Type B pancreatic cell (in vitro differentiated cells): ENCODE measurements around the gene GPR17. TPM values are rescaled to one million over a fixed set of nuclear protein-coding genes. Genes with fewer than 3 reads are reported as not detected.

Source experiments
- DNase-seq: peaks from one replicate; pipeline ENCODE4 v3.0.0; 2021; ENCODE audit warnings: mixed read lengths; ENCODE audit not compliant: unreplicated experiment; ENCODE audit errors: extremely low spot score
- H3K27ac Mint-ChIP-seq: 2 replicates; pipeline ENCODE4 v1.8.0; 2021; ENCODE audit warnings: mild to moderate bottlenecking, mixed read lengths
- H3K27me3 Mint-ChIP-seq: 2 replicates; pipeline ENCODE4 v1.8.0; 2021; ENCODE audit warnings: mixed read lengths
- H3K36me3 Mint-ChIP-seq: 2 replicates; pipeline ENCODE4 v1.8.0; 2021; ENCODE audit warnings: mixed read lengths
- H3K4me1 Mint-ChIP-seq: one replicate; pipeline ENCODE4 v1.8.0; 2021; ENCODE audit warnings: mixed read lengths; ENCODE audit not compliant: unreplicated experiment
- H3K4me3 Mint-ChIP-seq: 2 replicates; pipeline ENCODE4 v1.8.0; 2021; ENCODE audit warnings: mild to moderate bottlenecking, mixed read lengths
- H3K9me3 Mint-ChIP-seq: 2 replicates; pipeline ENCODE4 v1.8.0; 2021; ENCODE audit warnings: mixed read lengths
- total RNA-seq: library from RNA; stranded (reverse); gene quantifications from 2 replicates; pipeline ENCODE4 v1.2.1, GENCODE V29; 2021; ENCODE audit warnings: low replicate concordance
- TF ChIP-seq, protein P1 (sequence below): fragments of 200-600 bp; sonication (generic); conservative IDR thresholded peaks from 2 replicates; pipeline ENCODE4 v1.5.0; 2021; ENCODE audit warnings: antibody characterized with exemption, mild to moderate bottlenecking

GPR17 gene
- total RNA-seq, 1 donor from 2014 or later: 0.19 TPM

DNA sequence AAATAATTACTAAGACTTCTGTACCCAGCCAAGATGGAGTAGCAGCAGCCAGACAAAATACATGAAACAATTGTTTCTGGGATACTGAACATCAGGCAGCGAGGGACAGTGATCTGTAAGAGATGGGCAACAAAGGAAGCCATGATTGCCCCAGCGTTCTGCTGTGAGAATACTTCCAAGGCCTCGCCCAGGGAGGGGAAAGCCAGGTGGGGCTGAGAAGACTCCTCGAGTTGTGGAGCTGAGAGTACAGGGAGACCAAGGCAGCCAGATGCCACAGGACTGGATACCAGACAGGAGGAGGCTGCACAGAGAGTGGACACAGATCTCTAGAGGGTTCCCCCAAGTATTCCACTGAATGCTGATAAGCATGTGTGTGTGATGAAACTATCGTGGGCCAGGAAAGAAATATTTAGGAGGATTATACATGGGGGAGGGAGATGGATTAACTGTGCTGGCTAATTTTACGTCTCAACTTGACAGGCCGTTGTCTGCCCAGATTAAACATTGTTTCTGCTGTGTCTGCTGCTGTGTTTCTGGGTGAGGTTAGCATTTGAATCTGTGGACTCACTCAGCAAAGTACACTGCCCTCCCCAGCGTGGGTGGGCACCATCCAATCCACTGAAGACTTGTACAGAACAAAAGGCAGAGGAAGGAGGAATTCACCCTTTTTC is 39.6 kb downstream of the GPR17 start:
- Mint-ChIP-seq H3K4me1 (no peaks in the 10 kb centered on the region), H3K36me3 (no peaks in the 10 kb centered on the region), H3K27ac (no peak overlapping the region), H3K27me3 (peaks cover 18% of the 10 kb centered on the region), H3K9me3 (peaks cover 4% of the 10 kb centered on the region), H3K4me3 (no peak overlapping the region)
- TF ChIP-seq, protein P1, sequence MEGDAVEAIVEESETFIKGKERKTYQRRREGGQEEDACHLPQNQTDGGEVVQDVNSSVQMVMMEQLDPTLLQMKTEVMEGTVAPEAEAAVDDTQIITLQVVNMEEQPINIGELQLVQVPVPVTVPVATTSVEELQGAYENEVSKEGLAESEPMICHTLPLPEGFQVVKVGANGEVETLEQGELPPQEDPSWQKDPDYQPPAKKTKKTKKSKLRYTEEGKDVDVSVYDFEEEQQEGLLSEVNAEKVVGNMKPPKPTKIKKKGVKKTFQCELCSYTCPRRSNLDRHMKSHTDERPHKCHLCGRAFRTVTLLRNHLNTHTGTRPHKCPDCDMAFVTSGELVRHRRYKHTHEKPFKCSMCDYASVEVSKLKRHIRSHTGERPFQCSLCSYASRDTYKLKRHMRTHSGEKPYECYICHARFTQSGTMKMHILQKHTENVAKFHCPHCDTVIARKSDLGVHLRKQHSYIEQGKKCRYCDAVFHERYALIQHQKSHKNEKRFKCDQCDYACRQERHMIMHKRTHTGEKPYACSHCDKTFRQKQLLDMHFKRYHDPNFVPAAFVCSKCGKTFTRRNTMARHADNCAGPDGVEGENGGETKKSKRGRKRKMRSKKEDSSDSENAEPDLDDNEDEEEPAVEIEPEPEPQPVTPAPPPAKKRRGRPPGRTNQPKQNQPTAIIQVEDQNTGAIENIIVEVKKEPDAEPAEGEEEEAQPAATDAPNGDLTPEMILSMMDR: no peak
- no peak for DNase-seq

DNA sequence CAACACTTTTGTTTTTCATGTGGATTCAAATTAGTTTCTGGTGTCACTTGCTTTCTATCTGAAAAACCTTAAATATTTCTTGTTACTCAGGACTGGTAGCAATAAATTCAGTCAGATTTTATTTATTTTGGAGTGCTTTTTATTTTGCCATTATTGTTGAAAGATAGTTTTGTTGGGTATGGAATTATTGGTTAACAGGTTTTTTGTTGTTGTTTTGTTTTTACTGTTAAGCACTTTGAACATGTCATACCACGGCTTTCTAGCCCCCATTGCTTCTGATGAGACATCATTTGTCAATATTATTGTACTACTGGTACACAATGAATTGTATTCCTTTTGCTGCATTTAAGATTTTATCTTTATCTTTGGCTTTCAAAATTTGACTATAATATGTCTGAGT is 42.5 kb downstream of the GPR17 start:
- Mint-ChIP-seq H3K9me3 (peaks cover 4% of the 10 kb centered on the region), H3K4me3 (no peak overlapping the region), H3K4me1 (no peaks in the 10 kb centered on the region), H3K27ac (no peak overlapping the region), H3K27me3 (peaks cover 17% of the 10 kb centered on the region), H3K36me3 (peaks cover 7% of the 10 kb centered on the region)
- TF ChIP-seq, protein P1: no peak
- no peak for DNase-seq

DNA sequence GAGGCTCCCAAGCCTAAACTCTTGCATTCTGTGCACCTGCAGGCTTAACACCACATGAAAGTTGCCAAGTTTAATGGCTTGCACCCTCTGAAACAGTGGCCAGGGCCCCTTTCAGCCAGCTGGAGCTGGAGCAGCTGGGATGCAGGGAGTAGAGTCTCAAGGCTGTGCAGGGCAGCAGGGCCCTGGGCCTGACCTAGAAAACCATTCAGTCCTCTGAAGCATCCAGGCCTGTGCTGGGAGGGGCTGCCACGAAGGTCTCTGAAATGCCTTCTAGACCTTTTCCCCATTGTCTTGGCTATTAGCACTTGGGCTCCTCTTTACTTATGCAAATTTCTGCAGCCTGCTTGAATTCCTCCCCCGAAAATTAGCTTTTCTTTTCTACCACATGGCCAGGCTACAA is 44.7 kb downstream of the GPR17 start:
- H3K36me3 Mint-ChIP-seq: peaks cover 7% of the 10 kb centered on the region
- H3K4me1 Mint-ChIP-seq: no peaks in the 10 kb centered on the region
- H3K27ac Mint-ChIP-seq: no peak overlapping the region

DNA sequence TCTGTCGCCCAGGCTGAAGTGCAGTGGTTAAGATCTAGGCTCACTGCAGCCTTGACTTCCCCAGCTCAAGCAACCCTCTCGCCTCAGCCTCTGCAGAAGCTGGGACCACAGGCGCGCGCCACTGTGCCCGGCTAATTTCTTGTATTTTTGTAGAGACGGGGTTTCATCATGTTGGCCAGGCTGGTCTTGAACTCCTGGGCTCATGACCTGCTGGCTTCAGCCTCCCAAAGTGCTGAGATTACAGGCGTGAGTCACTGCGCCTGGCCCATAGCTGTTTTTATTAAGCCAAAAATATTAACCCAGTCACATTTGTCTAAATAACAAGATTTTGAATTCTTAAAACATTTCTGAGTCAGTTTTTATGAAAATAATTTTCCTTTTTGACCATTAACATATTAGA is 49.0 kb downstream of the GPR17 start:
- peaks cover 7% of the 10 kb centered on the region for H3K36me3 Mint-ChIP-seq
- no peak overlapping the region for H3K27ac Mint-ChIP-seq
- peaks cover 3% of the 10 kb centered on the region for H3K9me3 Mint-ChIP-seq
- TF ChIP-seq, protein P1: no peak
- DNase-seq: no peak
- H3K4me3 Mint-ChIP-seq: no peak overlapping the region
- peaks cover 6% of the 10 kb centered on the region for H3K27me3 Mint-ChIP-seq
- no peaks in the 10 kb centered on the region for H3K4me1 Mint-ChIP-seq

More for the DNA sequence above, 44.7 kb downstream of the GPR17 start:
- DNase-seq: no peak
- TF ChIP-seq, protein P1: no peak
- H3K4me3 Mint-ChIP-seq: no peak overlapping the region
- peaks cover 17% of the 10 kb centered on the region for H3K27me3 Mint-ChIP-seq
- peaks cover 4% of the 10 kb centered on the region for H3K9me3 Mint-ChIP-seq

DNA sequence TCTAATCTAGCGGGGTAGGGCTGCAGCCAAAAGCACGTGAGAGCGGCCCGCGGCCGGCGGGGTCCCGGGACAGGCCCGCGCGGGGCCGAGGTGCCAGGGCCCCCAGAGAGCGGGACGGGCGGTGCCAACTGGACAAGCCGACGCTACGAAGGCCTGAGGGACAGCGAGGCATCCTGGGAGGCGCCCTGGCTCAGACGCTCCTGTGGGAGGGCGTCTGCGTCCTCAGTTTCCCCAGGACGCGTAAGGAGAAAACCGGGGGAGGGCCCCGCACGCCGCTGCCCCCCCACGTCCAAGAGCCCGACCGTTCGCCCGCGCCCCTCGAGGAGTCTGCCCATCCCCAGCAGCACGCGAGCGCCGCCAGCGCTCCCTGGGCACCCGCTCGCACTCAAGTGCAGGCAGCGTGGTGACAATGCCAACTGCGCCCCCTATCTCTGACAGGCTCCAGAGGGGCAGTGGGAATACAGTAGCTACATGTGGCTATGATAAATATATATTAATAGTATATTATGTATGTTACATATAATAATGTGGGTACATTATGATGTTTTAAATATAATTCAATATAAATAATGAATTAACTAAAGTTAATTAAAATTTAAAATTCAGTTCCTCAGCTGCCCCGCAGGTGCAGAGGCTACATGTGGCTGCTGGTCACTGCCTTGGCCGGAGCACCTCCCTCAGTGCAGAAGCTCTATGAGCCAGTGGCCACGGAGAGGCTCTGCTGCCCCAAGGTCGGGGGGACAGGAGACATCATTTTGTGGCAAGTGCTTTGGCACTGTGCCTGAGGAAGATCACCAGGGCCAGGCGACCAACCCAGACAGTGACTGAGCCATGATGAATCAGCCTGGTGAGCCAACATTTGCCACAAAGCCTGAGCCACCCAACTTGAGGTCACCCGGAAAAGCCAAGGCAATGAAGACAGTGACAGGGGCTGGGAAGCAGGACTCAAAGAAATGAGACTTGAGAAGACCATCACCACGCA is 49.8 kb downstream of the GPR17 start:
- no peak for DNase-seq
- no peaks in the 10 kb centered on the region for H3K9me3 Mint-ChIP-seq
- H3K4me3 Mint-ChIP-seq: no peak overlapping the region
- H3K27me3 Mint-ChIP-seq: peaks cover 6% of the 10 kb centered on the region
- H3K4me1 Mint-ChIP-seq: peaks cover 7% of the 10 kb centered on the region
- TF ChIP-seq, protein P1: peak; percentile 66
- H3K36me3 Mint-ChIP-seq: peaks cover 7% of the 10 kb centered on the region
- H3K27ac Mint-ChIP-seq: no peak overlapping the region
